ENCODE measurements around the gene B4GALT4.

DNA sequence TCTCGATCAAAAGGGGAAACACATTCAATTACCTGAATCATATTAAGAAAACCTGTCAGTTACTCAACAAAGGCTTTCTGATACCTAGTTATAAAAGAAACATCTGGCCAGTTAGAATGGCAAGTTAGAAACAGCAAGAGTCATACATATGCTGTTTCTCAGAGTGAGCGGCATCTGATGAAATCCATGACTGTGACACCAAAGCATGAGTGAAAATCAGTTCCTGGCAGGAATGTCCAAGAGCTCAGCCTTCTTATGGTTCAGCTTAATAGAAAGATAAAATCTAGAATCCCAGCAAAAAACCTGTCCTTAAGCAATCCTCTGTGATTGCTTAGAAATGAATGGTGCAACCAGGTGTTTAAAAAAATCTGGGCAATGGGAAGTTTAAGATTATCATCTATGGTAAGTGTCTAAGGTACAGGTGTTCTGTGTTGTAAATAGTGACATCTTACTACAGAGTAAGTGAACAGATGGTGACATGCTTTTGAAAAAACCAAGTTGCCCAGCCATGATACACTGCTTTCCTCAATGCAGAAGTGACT is 18.8 kb downstream of the B4GALT4 start:
- TF ChIP-seq, protein P1, sequence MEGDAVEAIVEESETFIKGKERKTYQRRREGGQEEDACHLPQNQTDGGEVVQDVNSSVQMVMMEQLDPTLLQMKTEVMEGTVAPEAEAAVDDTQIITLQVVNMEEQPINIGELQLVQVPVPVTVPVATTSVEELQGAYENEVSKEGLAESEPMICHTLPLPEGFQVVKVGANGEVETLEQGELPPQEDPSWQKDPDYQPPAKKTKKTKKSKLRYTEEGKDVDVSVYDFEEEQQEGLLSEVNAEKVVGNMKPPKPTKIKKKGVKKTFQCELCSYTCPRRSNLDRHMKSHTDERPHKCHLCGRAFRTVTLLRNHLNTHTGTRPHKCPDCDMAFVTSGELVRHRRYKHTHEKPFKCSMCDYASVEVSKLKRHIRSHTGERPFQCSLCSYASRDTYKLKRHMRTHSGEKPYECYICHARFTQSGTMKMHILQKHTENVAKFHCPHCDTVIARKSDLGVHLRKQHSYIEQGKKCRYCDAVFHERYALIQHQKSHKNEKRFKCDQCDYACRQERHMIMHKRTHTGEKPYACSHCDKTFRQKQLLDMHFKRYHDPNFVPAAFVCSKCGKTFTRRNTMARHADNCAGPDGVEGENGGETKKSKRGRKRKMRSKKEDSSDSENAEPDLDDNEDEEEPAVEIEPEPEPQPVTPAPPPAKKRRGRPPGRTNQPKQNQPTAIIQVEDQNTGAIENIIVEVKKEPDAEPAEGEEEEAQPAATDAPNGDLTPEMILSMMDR (conservative IDR thresholded peaks at IDR 0.05; ENCODE audit: low read length): no peak
- TF ChIP-seq EZH2phosphoT487 (IDR thresholded peaks at IDR 0.05; ENCODE audit: borderline replicate concordance): no peak
